Mucosa of stomach (tissue), 1 donor: ENCODE results near the gene MOK.
A peak's percentile ranks its signal among the peaks of the same experiment; 100 is the strongest.

Experiments used
- H3K27me3 ChIP-seq: one replicate; pipeline ENCODE4 v1.7.0; 2013; ENCODE audit warnings: mild to moderate bottlenecking, low read length; ENCODE audit not compliant: control insufficient read depth, insufficient read depth
- H3K36me3 ChIP-seq: one replicate; pipeline ENCODE4 v1.7.0; 2013; ENCODE audit warnings: low read length; ENCODE audit not compliant: control insufficient read depth, insufficient read depth
- H3K4me1 ChIP-seq: one replicate; pipeline ENCODE4 v1.7.0; 2013; ENCODE audit warnings: mild to moderate bottlenecking, low read length; ENCODE audit not compliant: control insufficient read depth, insufficient read depth
- H3K4me3 ChIP-seq: one replicate; pipeline ENCODE4 v1.7.0; 2013; ENCODE audit warnings: low read length
- H3K9ac ChIP-seq: one replicate; pipeline ENCODE4 v1.7.0; 2013; ENCODE audit warnings: mild to moderate bottlenecking, low read length, moderate library complexity
- H3K9me3 ChIP-seq: one replicate; pipeline ENCODE4 v1.7.0; 2013; ENCODE audit warnings: mild to moderate bottlenecking, low read length, moderate library complexity; ENCODE audit not compliant: control insufficient read depth
- donor health status: Pancreatic carcinoma.

MOK gene

GRCh38 chr14:102234331-102235264 lies 70.4 kb downstream of the MOK start:
- H3K4me3 ChIP-seq = peak overlapping the region; percentile 45
- peak overlapping the region; percentile 70 for H3K9ac ChIP-seq
- H3K4me1 ChIP-seq = peaks cover 12% of the 10 kb centered on the region
- H3K36me3 ChIP-seq = peaks cover 5% of the 10 kb centered on the region
- H3K27me3 ChIP-seq = no peaks in the 10 kb centered on the region
- no peaks in the 10 kb centered on the region for H3K9me3 ChIP-seq

GRCh38 chr14:102233081-102233480 lies 71.9 kb downstream of the MOK start:
- no peak overlapping the region for H3K9ac ChIP-seq
- no peak overlapping the region for H3K4me3 ChIP-seq
- H3K9me3 ChIP-seq = no peaks in the 10 kb centered on the region
- H3K4me1 ChIP-seq = peaks cover 12% of the 10 kb centered on the region
- H3K27me3 ChIP-seq = no peaks in the 10 kb centered on the region
- peaks cover 5% of the 10 kb centered on the region for H3K36me3 ChIP-seq

GRCh38 chr14:102232348-102232625 lies 72.7 kb downstream of the MOK start:
- H3K9ac ChIP-seq = no peak overlapping the region
- peaks cover 5% of the 10 kb centered on the region for H3K36me3 ChIP-seq
- H3K4me3 ChIP-seq = no peak overlapping the region
- no peaks in the 10 kb centered on the region for H3K9me3 ChIP-seq
- no peaks in the 10 kb centered on the region for H3K27me3 ChIP-seq
- H3K4me1 ChIP-seq = peaks cover 12% of the 10 kb centered on the region

GRCh38 chr14:102231476-102232347 lies 73.3 kb downstream of the MOK start:
- no peaks in the 10 kb centered on the region for H3K9me3 ChIP-seq
- H3K27me3 ChIP-seq = no peaks in the 10 kb centered on the region
- no peak overlapping the region for H3K4me3 ChIP-seq
- no peak overlapping the region for H3K9ac ChIP-seq
- H3K4me1 ChIP-seq = peaks cover 12% of the 10 kb centered on the region
- peaks cover 5% of the 10 kb centered on the region for H3K36me3 ChIP-seq

GRCh38 chr14:102230481-102231210 lies 74.3 kb downstream of the MOK start:
- Histone ChIP-seq H3K27me3 (no peaks in the 10 kb centered on the region), H3K4me1 (peaks cover 12% of the 10 kb centered on the region), H3K9me3 (no peaks in the 10 kb centered on the region), H3K4me3 (no peak overlapping the region), H3K9ac (no peak overlapping the region), H3K36me3 (peaks cover 5% of the 10 kb centered on the region)

- H3K4me1 ChIP-seq = peaks cover 7% of the 10 kb centered on the region
- H3K9ac ChIP-seq = no peak overlapping the region
- peaks cover 5% of the 10 kb centered on the region for H3K36me3 ChIP-seq
- H3K9me3 ChIP-seq = no peaks in the 10 kb centered on the region
- H3K27me3 ChIP-seq = no peaks in the 10 kb centered on the region
- no peak overlapping the region for H3K4me3 ChIP-seq
Measured at GRCh38 chr14:102229739-102230092, 75.2 kb downstream of the MOK start.

GRCh38 chr14:102229071-102229738 lies 75.8 kb downstream of the MOK start:
- H3K4me1 ChIP-seq = peaks cover 2% of the 10 kb centered on the region
- no peak overlapping the region for H3K9ac ChIP-seq
- no peaks in the 10 kb centered on the region for H3K27me3 ChIP-seq
- peaks cover 5% of the 10 kb centered on the region for H3K36me3 ChIP-seq
- H3K9me3 ChIP-seq = no peaks in the 10 kb centered on the region
- no peak overlapping the region for H3K4me3 ChIP-seq

GRCh38 chr14:102227184-102227964 lies 77.6 kb downstream of the MOK start:
- no peak overlapping the region for H3K4me3 ChIP-seq
- no peak overlapping the region for H3K9ac ChIP-seq
- H3K9me3 ChIP-seq = no peaks in the 10 kb centered on the region

GRCh38 chr14:102226356-102227125 lies 78.4 kb downstream of the MOK start:
- H3K27me3 ChIP-seq = no peaks in the 10 kb centered on the region
- peaks cover 5% of the 10 kb centered on the region for H3K36me3 ChIP-seq
- H3K9ac ChIP-seq = no peak overlapping the region
- no peaks in the 10 kb centered on the region for H3K9me3 ChIP-seq
- no peaks in the 10 kb centered on the region for H3K4me1 ChIP-seq
- no peak overlapping the region for H3K4me3 ChIP-seq

More at GRCh38 chr14:102227184-102227964, 77.6 kb downstream of the MOK start:
- Histone ChIP-seq H3K4me1 (no peaks in the 10 kb centered on the region), H3K27me3 (no peaks in the 10 kb centered on the region), H3K36me3 (peaks cover 5% of the 10 kb centered on the region)

- no peak overlapping the region for H3K9ac ChIP-seq
- peaks cover 2% of the 10 kb centered on the region for H3K36me3 ChIP-seq
- H3K4me3 ChIP-seq = no peak overlapping the region
- peaks cover 5% of the 10 kb centered on the region for H3K4me1 ChIP-seq
- H3K9me3 ChIP-seq = no peaks in the 10 kb centered on the region
- no peaks in the 10 kb centered on the region for H3K27me3 ChIP-seq
Measured at GRCh38 chr14:102225936-102226335, 79.0 kb downstream of the MOK start.
